Activated CD4-positive, alpha-beta memory T cell treated with anti-CD3 and anti-CD28 coated beads for 36 hours (primary cell): Measurements from ENCODE around the gene MEIS3. TPM values are rescaled to one million over a fixed set of nuclear protein-coding genes. Genes with fewer than 3 reads are reported as not detected.

Experiments used
- CTCF ChIA-PET: fragments of 350-600 bp; sonication (Branson Sonifier 250); formaldehyde crosslinking; loops from one replicate; lab custom pipeline; 2021; ENCODE audit warnings: antibody characterized with exemption, inconsistent platforms; lab: Charles Lee
- POLR2A ChIA-PET: fragments of 350-600 bp; sonication (Branson Sonifier 250); formaldehyde crosslinking; loops from one replicate; lab custom pipeline; 2021; ENCODE audit warnings: antibody characterized with exemption; lab: Charles Lee
- DNase-seq: peaks from one replicate; pipeline ENCODE4 v3.0.0-alpha.2; 2020
- H3K27ac Mint-ChIP-seq: one replicate; pipeline ENCODE4 v1.8.0; 2021; ENCODE audit warnings: mixed read lengths
- H3K27me3 Mint-ChIP-seq: one replicate; pipeline ENCODE4 v1.8.0; 2021; ENCODE audit warnings: mixed read lengths
- H3K36me3 Mint-ChIP-seq: one replicate; pipeline ENCODE4 v1.8.0; 2021; ENCODE audit warnings: mixed read lengths
- H3K4me1 Mint-ChIP-seq: one replicate; pipeline ENCODE4 v1.8.0; 2021; ENCODE audit warnings: low read depth, mixed read lengths
- H3K4me3 Mint-ChIP-seq: one replicate; pipeline ENCODE4 v1.8.0; 2021; ENCODE audit warnings: mild to moderate bottlenecking, mixed read lengths
- H3K9me3 Mint-ChIP-seq: one replicate; pipeline ENCODE4 v1.8.0; 2021; ENCODE audit warnings: mixed read lengths
- intact Hi-C: fragments of 100-400 bp; cut with micrococcal nuclease; formaldehyde crosslinking; loops from one replicate; pipeline ENCODE4 v1.15.1; 2023
- total RNA-seq, 2 experiments: library from RNA; stranded (reverse); gene quantifications; one replicate each; pipeline ENCODE4 v1.2.3, GENCODE V29; 2021

MEIS3 gene
- total RNA-seq, 2 experiments from 2014 or later: 0.26 to 0.63 TPM

- peaks cover 62% of the 10 kb centered on the region for H3K27me3 Mint-ChIP-seq
- intact Hi-C loops: no loop called here
These were observed 3.3 kb upstream of the MEIS3 start for GRCh38 chr19:47422417-47423163.

GRCh38 chr19:47421844-47422395 lies 2.6 kb upstream of the MEIS3 start:
- ChIA-PET POLR2A (no interaction called here), CTCF (no interaction called here)
- no peak overlapping the region for H3K27ac Mint-ChIP-seq
- H3K4me1 Mint-ChIP-seq: peaks cover 25% of the 10 kb centered on the region
- peak; percentile 39 for DNase-seq
- intact Hi-C loops: no loop called here
- H3K27me3 Mint-ChIP-seq: peaks cover 68% of the 10 kb centered on the region
- H3K9me3 Mint-ChIP-seq: no peaks in the 10 kb centered on the region
- no peak overlapping the region for H3K4me3 Mint-ChIP-seq
- no peaks in the 10 kb centered on the region for H3K36me3 Mint-ChIP-seq

More at GRCh38 chr19:47422417-47423163, 3.3 kb upstream of the MEIS3 start:
- H3K9me3 Mint-ChIP-seq: no peaks in the 10 kb centered on the region
- no peaks in the 10 kb centered on the region for H3K36me3 Mint-ChIP-seq
- no peak overlapping the region for H3K4me3 Mint-ChIP-seq
- no peak for DNase-seq
- ChIA-PET POLR2A (no interaction called here), CTCF (no interaction called here)
- no peak overlapping the region for H3K27ac Mint-ChIP-seq
- peaks cover 23% of the 10 kb centered on the region for H3K4me1 Mint-ChIP-seq

GRCh38 chr19:47421244-47421786 lies 2.0 kb upstream of the MEIS3 start:
- ChIA-PET CTCF (no interaction called here), POLR2A (no interaction called here)
- H3K4me1 Mint-ChIP-seq: peaks cover 28% of the 10 kb centered on the region
- no peak overlapping the region for H3K27ac Mint-ChIP-seq
- H3K4me3 Mint-ChIP-seq: no peak overlapping the region
- H3K36me3 Mint-ChIP-seq: no peaks in the 10 kb centered on the region
- no peak for DNase-seq
- H3K9me3 Mint-ChIP-seq: no peaks in the 10 kb centered on the region
- intact Hi-C loops: no loop called here
- H3K27me3 Mint-ChIP-seq: peaks cover 69% of the 10 kb centered on the region

- intact Hi-C loops: no loop called here
- ChIA-PET CTCF (interaction anchor here (1.7 kb wide), 1 partner anchor 17 kb away, joined by 4 read pairs; no protein-coding TSS in a partner anchor), POLR2A (no interaction called here)
- H3K4me3 Mint-ChIP-seq: no peak overlapping the region
- H3K4me1 Mint-ChIP-seq: peaks cover 28% of the 10 kb centered on the region
- no peak for DNase-seq
- H3K9me3 Mint-ChIP-seq: no peaks in the 10 kb centered on the region
- no peaks in the 10 kb centered on the region for H3K36me3 Mint-ChIP-seq
- no peak overlapping the region for H3K27ac Mint-ChIP-seq
- H3K27me3 Mint-ChIP-seq: peaks cover 70% of the 10 kb centered on the region
These were observed 462 bp upstream of the MEIS3 start for GRCh38 chr19:47419789-47420188.

- Mint-ChIP-seq H3K9me3 (no peaks in the 10 kb centered on the region), H3K4me3 (no peak overlapping the region), H3K4me1 (peaks cover 28% of the 10 kb centered on the region), H3K27ac (no peak overlapping the region), H3K36me3 (no peaks in the 10 kb centered on the region), H3K27me3 (peaks cover 70% of the 10 kb centered on the region)
- intact Hi-C loops: no loop called here
- DNase-seq: no peak
- ChIA-PET POLR2A (no interaction called here), CTCF (interaction anchor here (0.7 kb wide), 1 partner anchor 18 kb away, joined by 3 read pairs; no protein-coding TSS in a partner anchor)
These were observed 666 bp downstream of the MEIS3 start for GRCh38 chr19:47418692-47419029.

GRCh38 chr19:47417746-47418691 lies 1.3 kb downstream of the MEIS3 start:
- DNase-seq: no peak
- POLR2A ChIA-PET: no interaction called here
- CTCF ChIA-PET: interaction anchor here (0.7 to 1.7 kb wide), 2 partner anchors 18 kb away, joined by 3 to 5 read pairs; no protein-coding TSS in a partner anchor
- peaks cover 66% of the 10 kb centered on the region for H3K27me3 Mint-ChIP-seq
- intact Hi-C loops: no loop called here
- peaks cover 28% of the 10 kb centered on the region for H3K4me1 Mint-ChIP-seq
- H3K27ac Mint-ChIP-seq: no peak overlapping the region
- no peaks in the 10 kb centered on the region for H3K36me3 Mint-ChIP-seq
- no peaks in the 10 kb centered on the region for H3K9me3 Mint-ChIP-seq
- no peak overlapping the region for H3K4me3 Mint-ChIP-seq

- no peak for DNase-seq
- Mint-ChIP-seq H3K4me3 (no peak overlapping the region), H3K9me3 (no peaks in the 10 kb centered on the region), H3K4me1 (peaks cover 26% of the 10 kb centered on the region), H3K36me3 (no peaks in the 10 kb centered on the region), H3K27ac (no peak overlapping the region), H3K27me3 (peaks cover 58% of the 10 kb centered on the region)
- POLR2A ChIA-PET: no interaction called here
- intact Hi-C loops: no loop called here
- CTCF ChIA-PET: interaction anchor here (1.7 kb wide), 1 partner anchor 19 kb away, joined by 5 read pairs; no protein-coding TSS in a partner anchor
These were observed 2.1 kb downstream of the MEIS3 start for GRCh38 chr19:47417107-47417745.

GRCh38 chr19:47416643-47416985 lies 2.7 kb downstream of the MEIS3 start:
- POLR2A ChIA-PET: no interaction called here
- CTCF ChIA-PET: interaction anchor here (0.7 to 1.7 kb wide), 3 partner anchors 20 to 132 kb away, joined by 3 to 5 read pairs (median 3); no protein-coding TSS in a partner anchor
- intact Hi-C loops: no loop called here
- Mint-ChIP-seq H3K27me3 (peaks cover 55% of the 10 kb centered on the region), H3K4me3 (no peak overlapping the region), H3K27ac (no peak overlapping the region), H3K36me3 (no peaks in the 10 kb centered on the region), H3K4me1 (peaks cover 24% of the 10 kb centered on the region), H3K9me3 (no peaks in the 10 kb centered on the region)
- DNase-seq: no peak

- Mint-ChIP-seq H3K27ac (no peak overlapping the region), H3K36me3 (no peaks in the 10 kb centered on the region), H3K9me3 (no peaks in the 10 kb centered on the region), H3K27me3 (peaks cover 52% of the 10 kb centered on the region), H3K4me1 (peaks cover 22% of the 10 kb centered on the region), H3K4me3 (no peak overlapping the region)
- DNase-seq: no peak
- ChIA-PET CTCF (interaction anchor here (0.7 to 1.7 kb wide), 4 partner anchors 20 to 131 kb away, joined by 3 to 5 read pairs (median 3); partner anchors contain the start of gene DHX34), POLR2A (no interaction called here)
- intact Hi-C loops: no loop called here
These were observed 3.2 kb downstream of the MEIS3 start for GRCh38 chr19:47415953-47416642.

GRCh38 chr19:47414469-47414868 lies 4.9 kb downstream of the MEIS3 start:
- H3K4me1 Mint-ChIP-seq: peaks cover 14% of the 10 kb centered on the region
- ChIA-PET POLR2A (no interaction called here), CTCF (no interaction called here)
- DNase-seq: no peak
- no peaks in the 10 kb centered on the region for H3K9me3 Mint-ChIP-seq
- intact Hi-C loops: no loop called here
- peaks cover 38% of the 10 kb centered on the region for H3K27me3 Mint-ChIP-seq
- H3K27ac Mint-ChIP-seq: no peak overlapping the region
- no peaks in the 10 kb centered on the region for H3K36me3 Mint-ChIP-seq
- no peak overlapping the region for H3K4me3 Mint-ChIP-seq

- no peak overlapping the region for H3K27ac Mint-ChIP-seq
- CTCF ChIA-PET: no interaction called here
- H3K9me3 Mint-ChIP-seq: no peaks in the 10 kb centered on the region
- H3K4me1 Mint-ChIP-seq: peaks cover 14% of the 10 kb centered on the region
- DNase-seq: no peak
- H3K36me3 Mint-ChIP-seq: no peaks in the 10 kb centered on the region
- POLR2A ChIA-PET: no interaction called here
- intact Hi-C loops: no loop called here
- peaks cover 42% of the 10 kb centered on the region for H3K27me3 Mint-ChIP-seq
- no peak overlapping the region for H3K4me3 Mint-ChIP-seq
These were observed 5.4 kb downstream of the MEIS3 start for GRCh38 chr19:47413941-47414340.
